SK-MEL-5 (cell line): Measurements from ENCODE around the gene SLC35G3. TPM values are rescaled to one million over a fixed set of nuclear protein-coding genes. Genes with fewer than 3 reads are reported as not detected.
A peak's percentile ranks its signal among the peaks of the same experiment; 100 is the strongest.
"Not testable (repeated sequence)": the region's sequence is repeated elsewhere in the genome, so short reads cannot be mapped to it uniquely, and the experiment has no call there.

ENCODE experiments used
- DNase-seq: peaks from one replicate; pipeline ENCODE4 v3.0.0-alpha.2; 2016; ENCODE audit warnings: low read depth, low spot score
- in situ Hi-C: cut with HindIII; loops from 2 replicates; pipeline ENCODE4 v1.10.0; 2016; ENCODE audit warnings: low sequenced_read_pairs, high pct_unique_total_duplicates, low pct_unique_long_range_greater_than_20kb
- total RNA-seq: library from RNA; depleted of rRNA; stranded (reverse); fragments of >200 nt; shearing (Covaris generic); gene quantifications from 2 replicates; pipeline ENCODE4 v1.2.3, GENCODE V29; 2014

The SLC35G3 gene
- total RNA-seq, 1 experiment from 2014 or later: not detected

- no peak for DNase-seq
- in situ Hi-C loops: no loop called here
Measured at GRCh38 chr17:35174835-35175334, 19.3 kb downstream of the SLC35G3 start.

GRCh38 chr17:35172321-35172720 lies 21.9 kb downstream of the SLC35G3 start:
- DNase-seq, in situ Hi-C loops: not testable (repeated sequence)

- DNase-seq: peak; percentile 4
- in situ Hi-C loops: no loop called here
Measured at GRCh38 chr17:35171834-35172233, 22.4 kb downstream of the SLC35G3 start.

- in situ Hi-C loops: no loop called here
- peak; percentile 53 for DNase-seq
Measured at GRCh38 chr17:35170968-35171771, 23.0 kb downstream of the SLC35G3 start.

- DNase-seq: no peak
- in situ Hi-C loops: no loop called here
Measured at GRCh38 chr17:35169835-35170363, 24.3 kb downstream of the SLC35G3 start.

- in situ Hi-C loops: no loop called here
- DNase-seq: no peak
Measured at GRCh38 chr17:35167666-35168065, 26.5 kb downstream of the SLC35G3 start.

GRCh38 chr17:35167046-35167445 lies 27.1 kb downstream of the SLC35G3 start:
- in situ Hi-C loops: no loop called here
- DNase-seq: peak; percentile 49

GRCh38 chr17:35166526-35166925 lies 27.7 kb downstream of the SLC35G3 start:
- DNase-seq: no peak

GRCh38 chr17:35164716-35165115 lies 29.5 kb downstream of the SLC35G3 start:
- in situ Hi-C loops: no loop called here
- no peak for DNase-seq

More at GRCh38 chr17:35166526-35166925, 27.7 kb downstream of the SLC35G3 start:
- in situ Hi-C loops: no loop called here

- in situ Hi-C loops: no loop called here
- DNase-seq: no peak
Measured at GRCh38 chr17:35163886-35164285, 30.3 kb downstream of the SLC35G3 start.

- no peak for DNase-seq
- in situ Hi-C loops: no loop called here
Measured at GRCh38 chr17:35162755-35163154, 31.4 kb downstream of the SLC35G3 start.

GRCh38 chr17:35161281-35161761 lies 32.9 kb downstream of the SLC35G3 start:
- no peak for DNase-seq
- in situ Hi-C loops: no loop called here

GRCh38 chr17:35160354-35161201 lies 33.6 kb downstream of the SLC35G3 start:
- in situ Hi-C loops: no loop called here
- no peak for DNase-seq

- in situ Hi-C loops: no loop called here
- no peak for DNase-seq
Measured at GRCh38 chr17:35159940-35160339, 34.3 kb downstream of the SLC35G3 start.

- in situ Hi-C loops: no loop called here
Measured at GRCh38 chr17:35155246-35155645, 38.9 kb downstream of the SLC35G3 start.

GRCh38 chr17:35154196-35155165 lies 39.7 kb downstream of the SLC35G3 start:
- DNase-seq: no peak

More at GRCh38 chr17:35155246-35155645, 38.9 kb downstream of the SLC35G3 start:
- no peak for DNase-seq

More at GRCh38 chr17:35154196-35155165, 39.7 kb downstream of the SLC35G3 start:
- in situ Hi-C loops: no loop called here
